Thoracic aorta (tissue), 2 donors: ENCODE results near the gene SV2B. TPM values are rescaled to one million over a fixed set of nuclear protein-coding genes. Genes with fewer than 3 reads are reported as not detected.

Source experiments
- ATAC-seq: fragments of 150-250 bp; one replicate; pipeline ENCODE4 v1.8.0; 2017; ENCODE audit warnings: low read depth; ENCODE audit not compliant: insufficient number of reproducible peaks, low FRiP score
- DNase-seq: peaks from one replicate; pipeline ENCODE4 v3.0.0-alpha.2; 2020; ENCODE audit warnings: low spot score
- H3K27ac ChIP-seq, 2 donors: fragments of 200-600 bp; sonication (generic); 1 replicate in 1 of 2; 2 replicates in 1 of 2; pipeline ENCODE4 v1.5.1; 2016; ENCODE audit warnings: mild to moderate bottlenecking in 2 of 2, moderate library complexity in 2 of 2
- H3K27me3 ChIP-seq: fragments of 200-600 bp; sonication (generic); replicated peaks from 2 replicates; pipeline ENCODE4 v1.6.0; 2016; ENCODE audit warnings: mild to moderate bottlenecking; ENCODE audit not compliant: insufficient read depth
- H3K36me3 ChIP-seq: fragments of 200-600 bp; sonication (generic); one replicate; pipeline ENCODE4 v1.5.1; 2016
- H3K4me1 ChIP-seq, 2 donors: fragments of 200-600 bp; sonication (generic); 1 replicate in 1 of 2; 2 replicates in 1 of 2; pipeline versions ENCODE4 v1.5.1 to v1.6.0; 2016; ENCODE audit warnings: low read depth in 2 of 2, mild to moderate bottlenecking in 1 of 2; ENCODE audit not compliant: control insufficient read depth in 1 of 2
- H3K4me3 ChIP-seq: fragments of 200-600 bp; sonication (generic); 2 replicates; pipeline ENCODE4 v1.5.1; 2016; ENCODE audit warnings: mild to moderate bottlenecking
- H3K9me3 ChIP-seq: fragments of 200-600 bp; sonication (generic); 2 replicates; pipeline ENCODE4 v1.5.1; 2016
- total RNA-seq, 2 donors: library from RNA; depleted of rRNA; stranded (reverse); fragments of >200 nt; gene quantifications; one replicate each; pipeline versions ENCODE4 v1.1.0 to v1.2.3, GENCODE V29; 2016
- TF ChIP-seq, protein P1 (sequence below): fragments of 200-600 bp; sonication (generic); IDR thresholded peaks from one replicate; pipeline ENCODE4 v1.5.1; 2019; ENCODE audit warnings: antibody characterized with exemption

SV2B gene
- total RNA-seq, 2 donors from 2014 or later, result 2.6 TPM; not detected in 1

DNA sequence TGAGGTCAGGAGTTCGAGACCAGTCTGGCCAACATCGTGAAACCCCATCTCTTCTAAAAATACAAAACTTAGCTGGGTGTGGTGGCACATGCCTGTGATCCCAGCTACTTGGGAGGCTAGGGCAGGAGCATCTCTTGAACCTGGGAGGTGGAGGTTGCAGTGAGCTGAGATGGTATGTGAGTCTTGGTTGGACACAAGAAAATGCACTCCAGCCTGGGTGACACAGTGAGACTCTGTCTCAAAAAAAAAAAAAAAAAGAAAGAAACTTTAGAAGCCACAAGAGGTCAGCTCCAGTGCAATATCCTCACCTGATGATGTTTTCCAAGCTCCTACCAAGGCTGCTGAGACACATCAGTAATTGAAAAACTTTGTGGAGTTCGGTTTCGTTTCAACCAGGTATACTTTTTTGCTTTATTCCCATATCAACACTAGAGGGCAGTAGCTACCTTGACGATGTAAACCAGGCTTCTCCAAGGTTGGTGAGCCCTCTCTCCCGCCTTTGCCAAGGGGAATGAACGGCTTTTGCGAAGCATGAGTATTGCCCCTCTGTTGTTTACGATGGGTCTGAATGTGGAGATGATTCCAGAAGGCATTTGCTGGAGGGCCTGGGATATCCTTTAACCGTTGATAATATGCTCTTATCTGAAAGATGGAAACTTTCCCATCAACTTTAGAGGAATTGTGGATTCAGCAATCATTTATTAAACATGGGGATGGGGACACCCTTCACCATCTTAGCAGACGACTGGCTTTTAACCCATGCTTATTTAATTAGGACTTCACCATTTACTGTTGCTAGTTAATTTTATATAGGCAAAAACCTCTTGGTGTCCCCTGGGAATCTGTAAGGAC lies 202.8 kb downstream of the SV2B start:
- no peaks in the 10 kb centered on the region for H3K9me3 ChIP-seq
- no peaks in the 10 kb centered on the region for H3K4me1 ChIP-seq
- ATAC-seq (no peak), DNase-seq (no peak)
- no peaks in the 10 kb centered on the region for H3K27me3 ChIP-seq
- TF ChIP-seq, protein P1, sequence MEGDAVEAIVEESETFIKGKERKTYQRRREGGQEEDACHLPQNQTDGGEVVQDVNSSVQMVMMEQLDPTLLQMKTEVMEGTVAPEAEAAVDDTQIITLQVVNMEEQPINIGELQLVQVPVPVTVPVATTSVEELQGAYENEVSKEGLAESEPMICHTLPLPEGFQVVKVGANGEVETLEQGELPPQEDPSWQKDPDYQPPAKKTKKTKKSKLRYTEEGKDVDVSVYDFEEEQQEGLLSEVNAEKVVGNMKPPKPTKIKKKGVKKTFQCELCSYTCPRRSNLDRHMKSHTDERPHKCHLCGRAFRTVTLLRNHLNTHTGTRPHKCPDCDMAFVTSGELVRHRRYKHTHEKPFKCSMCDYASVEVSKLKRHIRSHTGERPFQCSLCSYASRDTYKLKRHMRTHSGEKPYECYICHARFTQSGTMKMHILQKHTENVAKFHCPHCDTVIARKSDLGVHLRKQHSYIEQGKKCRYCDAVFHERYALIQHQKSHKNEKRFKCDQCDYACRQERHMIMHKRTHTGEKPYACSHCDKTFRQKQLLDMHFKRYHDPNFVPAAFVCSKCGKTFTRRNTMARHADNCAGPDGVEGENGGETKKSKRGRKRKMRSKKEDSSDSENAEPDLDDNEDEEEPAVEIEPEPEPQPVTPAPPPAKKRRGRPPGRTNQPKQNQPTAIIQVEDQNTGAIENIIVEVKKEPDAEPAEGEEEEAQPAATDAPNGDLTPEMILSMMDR, result peak; percentile 59
- H3K27ac ChIP-seq, result no peak overlapping the region
- H3K4me3 ChIP-seq, result no peak overlapping the region
- H3K36me3 ChIP-seq, result no peaks in the 10 kb centered on the region

DNA sequence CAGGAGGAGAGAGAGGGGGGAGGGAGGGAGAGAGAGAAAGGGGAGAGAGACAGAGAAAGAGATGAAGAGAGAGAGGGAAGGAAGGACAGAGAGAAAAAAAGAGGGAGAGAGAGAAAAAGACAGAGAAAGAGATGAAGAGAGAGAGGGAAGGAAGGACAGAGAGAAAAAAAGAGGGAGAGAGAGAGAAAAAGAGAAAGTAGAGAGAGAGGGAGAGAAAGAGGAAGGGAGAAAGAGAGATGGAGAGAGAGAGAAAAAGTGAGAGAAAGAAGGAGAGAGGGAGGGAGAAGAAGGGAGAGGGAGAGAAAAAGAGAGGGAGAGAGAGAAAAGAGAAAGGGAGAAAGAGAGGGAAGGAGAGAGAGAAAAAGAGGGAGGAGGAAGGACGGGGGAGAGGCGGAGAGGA lies 204.2 kb downstream of the SV2B start:
- Histone ChIP-seq H3K36me3 (no peaks in the 10 kb centered on the region), H3K27ac (no peak overlapping the region), H3K4me1 (no peaks in the 10 kb centered on the region), H3K27me3 (no peaks in the 10 kb centered on the region), H3K4me3 (no peak overlapping the region), H3K9me3 (no peaks in the 10 kb centered on the region)
- ATAC-seq, result no peak
- TF ChIP-seq, protein P1, result no peak
- no peak for DNase-seq

DNA sequence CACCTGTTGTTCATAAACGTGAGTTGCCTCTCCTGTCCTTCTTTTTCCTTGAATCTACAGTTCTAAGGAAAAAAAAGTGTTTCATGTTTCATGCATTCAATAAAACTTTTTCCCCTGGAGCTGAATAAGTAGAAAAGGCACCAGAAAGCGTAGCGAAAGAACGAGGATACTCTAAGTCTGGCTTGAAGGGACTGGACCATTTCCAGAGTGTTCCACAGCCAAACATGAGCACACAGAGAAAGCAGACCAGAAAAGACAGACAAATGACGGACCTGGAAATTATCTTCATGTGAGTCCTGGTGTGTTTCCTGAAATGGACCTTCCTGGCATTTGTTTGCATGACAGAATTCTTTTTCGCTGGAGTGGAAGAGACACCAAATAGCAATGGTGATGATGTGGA lies 204.7 kb downstream of the SV2B start:
- no peaks in the 10 kb centered on the region for H3K27me3 ChIP-seq
- H3K4me1 ChIP-seq, result no peaks in the 10 kb centered on the region
- TF ChIP-seq, protein P1, result no peak
- no peak overlapping the region for H3K27ac ChIP-seq
- H3K9me3 ChIP-seq, result no peaks in the 10 kb centered on the region
- no peak overlapping the region for H3K4me3 ChIP-seq
- no peak for DNase-seq
- no peaks in the 10 kb centered on the region for H3K36me3 ChIP-seq
- no peak for ATAC-seq

DNA sequence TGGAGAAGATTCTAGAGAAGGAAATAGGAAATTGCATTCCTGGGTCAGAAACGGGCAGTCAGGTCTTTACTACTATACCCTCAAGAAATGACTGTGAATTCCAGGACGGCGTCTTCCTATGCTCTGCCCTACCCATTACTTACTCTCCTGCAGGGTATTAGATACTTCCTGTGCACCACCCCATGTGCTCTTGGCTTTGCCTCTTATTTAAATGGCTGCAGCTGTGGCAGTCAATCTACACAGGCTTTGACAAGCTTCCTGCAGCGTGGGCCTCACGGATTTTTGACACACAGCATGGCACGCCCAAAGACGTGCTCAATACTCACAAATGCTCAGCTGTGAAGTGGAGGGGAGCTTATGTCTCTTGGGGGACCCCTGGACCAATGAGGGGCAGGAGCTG lies 206.1 kb downstream of the SV2B start:
- Histone ChIP-seq H3K27me3 (no peaks in the 10 kb centered on the region), H3K27ac (no peak overlapping the region), H3K9me3 (no peaks in the 10 kb centered on the region), H3K36me3 (no peaks in the 10 kb centered on the region), H3K4me3 (no peak overlapping the region), H3K4me1 (no peaks in the 10 kb centered on the region)
- no peak for DNase-seq
- TF ChIP-seq, protein P1, result no peak
- ATAC-seq, result no peak

DNA sequence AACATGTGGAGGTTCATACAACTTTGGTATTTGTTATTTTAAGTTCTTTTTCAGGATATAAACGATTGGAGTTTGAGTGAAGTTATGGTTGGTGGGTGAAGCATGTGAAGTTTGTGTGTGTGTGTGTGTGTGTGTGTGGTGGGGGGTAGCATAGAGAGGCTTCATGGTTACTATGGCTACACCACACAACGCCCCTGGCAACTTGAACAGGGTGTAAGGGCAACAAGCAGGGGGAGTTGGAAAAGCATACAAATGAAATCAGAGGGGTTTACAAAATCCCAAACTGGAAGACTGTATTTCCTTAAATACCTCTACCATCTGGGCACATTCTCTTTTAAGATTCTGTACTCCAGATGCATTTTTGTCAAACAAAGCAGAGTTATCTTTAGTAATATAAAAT lies 207.5 kb downstream of the SV2B start:
- TF ChIP-seq, protein P1, result no peak
- no peaks in the 10 kb centered on the region for H3K4me1 ChIP-seq
- no peak overlapping the region for H3K27ac ChIP-seq
- ATAC-seq, result no peak
- no peaks in the 10 kb centered on the region for H3K27me3 ChIP-seq
- H3K9me3 ChIP-seq, result no peaks in the 10 kb centered on the region
- DNase-seq, result no peak
- no peak overlapping the region for H3K4me3 ChIP-seq
- H3K36me3 ChIP-seq, result no peaks in the 10 kb centered on the region
